ENCODE measurements around the gene AHDC1. TPM values are rescaled to one million over a fixed set of nuclear protein-coding genes. Genes with fewer than 3 reads are reported as not detected.

Gene AHDC1
- total and polyA plus RNA-seq, 2 of the 13 experiments (the other 11 are each of a cell fraction or from before 2014, with no cell fraction given), result 1.0 to 2.7 TPM

- TF ChIP-seq ZNF530 (CRISPR knock-in tag; IDR thresholded peaks at IDR 0.05; ENCODE audit: low read depth) (no peak), TSC22D2 (CRISPR knock-in tag; IDR thresholded peaks at IDR 0.05; ENCODE audit: borderline replicate concordance) (0 out of 2 replicates have a peak, but pooled peaks have one; percentile 33), ZNF768 (CRISPR knock-in tag; IDR thresholded peaks at IDR 0.05) (peak; percentile 92; the same call in 1 of the 2 replicates), TGIF2 (CRISPR knock-in tag; IDR thresholded peaks at IDR 0.05) (peak; percentile 71; the same call in 1 of the 2 replicates), NR2C2 (CRISPR knock-in tag; IDR thresholded peaks at IDR 0.05; ENCODE audit: borderline replicate concordance) (peak; percentile 40; the same call in 1 of the 2 replicates), RXRA (CRISPR knock-in tag; IDR thresholded peaks at IDR 0.05) (peak; percentile 46; the same call in 1 of the 2 replicates), ARHGAP35 (CRISPR knock-in tag; IDR thresholded peaks at IDR 0.05; ENCODE audit: borderline replicate concordance) (0 out of 2 replicates have a peak, but pooled peaks have one; percentile 57), ARNTL (CRISPR knock-in tag; IDR thresholded peaks at IDR 0.05) (0 out of 2 replicates have a peak, but pooled peaks have one; percentile 51), SAP130 (CRISPR knock-in tag; IDR thresholded peaks at IDR 0.05; ENCODE audit: low read depth) (peak; percentile 86), ESRRA (CRISPR knock-in tag; IDR thresholded peaks at IDR 0.05; ENCODE audit: low read depth) (0 out of 2 replicates have a peak, but pooled peaks have one; percentile 48), PRPF4 (IDR thresholded peaks at IDR 0.05; ENCODE audit: low read depth, low read length, poor library complexity, severe bottlenecking) (no peak), MEIS2 (CRISPR knock-in tag; IDR thresholded peaks at IDR 0.05) (0 out of 2 replicates have a peak, but pooled peaks have one; percentile 73), ZNF687 (CRISPR knock-in tag; IDR thresholded peaks at IDR 0.05) (peak; percentile 69), EP300 (IDR thresholded peaks at IDR 0.05; ENCODE audit: low read depth in 2 of 2, low read length in 2 of 2) (peak in 1 of 2 experiments; percentile 25; a peak in 1 of 4 replicates), EP300 (CRISPR knock-in tag; IDR thresholded peaks at IDR 0.05; ENCODE audit: borderline replicate concordance) (no peak), ZBTB46 (CRISPR knock-in tag; IDR thresholded peaks at IDR 0.05; ENCODE audit: borderline replicate concordance) (0 out of 2 replicates have a peak, but pooled peaks have one; percentile 64), FOXA3 (CRISPR knock-in tag; IDR thresholded peaks at IDR 0.05) (0 out of 2 replicates have a peak, but pooled peaks have one; percentile 9), ZIK1 (CRISPR knock-in tag; IDR thresholded peaks at IDR 0.05; ENCODE audit: borderline replicate concordance, low read depth) (no peak), FOXO1 (CRISPR knock-in tag; IDR thresholded peaks at IDR 0.05) (peak; percentile 36; the same call in 1 of the 2 replicates), SP5 (CRISPR knock-in tag; IDR thresholded peaks at IDR 0.05; ENCODE audit: borderline replicate concordance, low read depth) (peak; percentile 36; the same call in 1 of the 2 replicates), ZNF556 (CRISPR knock-in tag; IDR thresholded peaks at IDR 0.05; ENCODE audit: borderline replicate concordance) (no peak), ZNF510 (CRISPR knock-in tag; IDR thresholded peaks at IDR 0.05; ENCODE audit: low read depth) (0 out of 2 replicates have a peak, but pooled peaks have one; percentile 25), ZNF343 (CRISPR knock-in tag; IDR thresholded peaks at IDR 0.05) (peak; percentile 78), BCL6 (CRISPR knock-in tag; IDR thresholded peaks at IDR 0.05) (0 out of 2 replicates have a peak, but pooled peaks have one; percentile 25)
Observed at GRCh38 chr1:27520651-27521050, 83.3 kb downstream of the AHDC1 start (continued).

Measured in HepG2 (cell line).